CD4-positive, CD25-positive, alpha-beta regulatory T cell (primary cell): ENCODE data around the gene ZFHX3. TPM values are rescaled to one million over a fixed set of nuclear protein-coding genes. Genes with fewer than 3 reads are reported as not detected.

Experiments used
- ATAC-seq, 2 donors: fragments of 150-1000 bp; cut with Tn5 transposase; one replicate each; pipeline ENCODE4 v1.10.0; 2021; ENCODE audit warnings: low read depth in 2 of 2, moderate number of reproducible peaks in 2 of 2, moderate library complexity in 1 of 2
- DNase-seq, 3 donors: peaks; one replicate each; pipeline versions ENCODE4 v3.0.0 to v3.0.0-alpha.2; 2012 to 2022; ENCODE audit warnings: mixed read lengths in 1 of 3
- H3K27ac ChIP-seq: one replicate; pipeline ENCODE4 v1.7.0; 2013; ENCODE audit warnings: mild to moderate bottlenecking, low read length; ENCODE audit not compliant: insufficient read depth, poor library complexity, severe bottlenecking
- H3K27me3 ChIP-seq: one replicate; pipeline ENCODE4 v1.7.0; 2013; ENCODE audit warnings: low read length; ENCODE audit not compliant: control insufficient read depth, insufficient read depth
- H3K36me3 ChIP-seq: one replicate; pipeline ENCODE4 v1.7.0; 2013; ENCODE audit warnings: mild to moderate bottlenecking, low read length, moderate library complexity; ENCODE audit not compliant: control insufficient read depth, insufficient read depth
- H3K4me1 ChIP-seq: 2 replicates; pipeline ENCODE4 v1.7.0; 2013; ENCODE audit warnings: mild to moderate bottlenecking, low read length; ENCODE audit not compliant: insufficient read depth, control insufficient read depth, poor library complexity, severe bottlenecking
- H3K4me3 ChIP-seq: one replicate; pipeline ENCODE4 v1.7.0; 2013; ENCODE audit warnings: low read depth, mild to moderate bottlenecking, low read length, moderate library complexity
- H3K9me3 ChIP-seq, 2 experiments: 1 replicate in 1 of 2; 2 replicates in 1 of 2; pipeline ENCODE4 v1.7.0; 2013; ENCODE audit warnings: low read length in 2 of 2, mild to moderate bottlenecking in 1 of 2, moderate library complexity in 1 of 2; ENCODE audit not compliant: control insufficient read depth in 2 of 2
- H3K27ac Mint-ChIP-seq, 3 donors: one replicate each; pipeline ENCODE4 v1.8.0; 2020 to 2022; ENCODE audit warnings: mild to moderate bottlenecking in 3 of 3, mixed read lengths in 3 of 3, moderate library complexity in 2 of 3
- H3K27me3 Mint-ChIP-seq: one replicate; pipeline ENCODE4 v1.8.0; 2022; ENCODE audit warnings: mild to moderate bottlenecking, mixed read lengths
- H3K36me3 Mint-ChIP-seq: one replicate; pipeline ENCODE4 v1.8.0; 2020; ENCODE audit warnings: mixed read lengths
- H3K4me1 Mint-ChIP-seq, 4 donors: one replicate each; pipeline ENCODE4 v1.8.0; 2020 to 2022; ENCODE audit warnings: mixed read lengths in 4 of 4, mild to moderate bottlenecking in 1 of 4
- H3K4me3 Mint-ChIP-seq, 4 donors: one replicate each; pipeline ENCODE4 v1.8.0; 2020 to 2022; ENCODE audit warnings: mild to moderate bottlenecking in 4 of 4, mixed read lengths in 4 of 4, moderate library complexity in 3 of 4
- H3K9me3 Mint-ChIP-seq, 7 donors: one replicate each; pipeline ENCODE4 v1.8.0; 2020 to 2022; ENCODE audit warnings: mixed read lengths in 7 of 7, mild to moderate bottlenecking in 3 of 7, moderate library complexity in 2 of 7
- polyA plus RNA-seq, 4 donors: library from polyadenylated mRNA; unstranded; fragments of 300-500 nt; fragmentation: Illumina TruSeq; gene quantifications; one replicate each; pipeline ENCODE4 v1.2.3, GENCODE V29; 2021
- total RNA-seq: library from RNA; stranded (reverse); gene quantifications from one replicate; pipeline ENCODE4 v1.2.3, GENCODE V29; 2022

Gene ZFHX3
- total and polyA plus RNA-seq, 5 donors from 2014 or later: 0.01 to 0.94 (median 0.03) TPM; not detected in 1

GRCh38 chr16:72913551-72913950 lies 134.4 kb downstream of the ZFHX3 start:
- Histone ChIP-seq H3K4me1 (no peaks in the 10 kb centered on the region), H3K36me3 (no peaks in the 10 kb centered on the region), H3K27ac (no peak overlapping the region), H3K9me3 (no peaks in the 10 kb centered on the region), H3K27me3 (no peaks in the 10 kb centered on the region), H3K4me3 (no peak overlapping the region)
- peaks cover 0 to 2% (median 0%) of the 10 kb centered on the region in 7 donors for H3K9me3 Mint-ChIP-seq
- no peak overlapping the region for H3K27ac Mint-ChIP-seq
- no peaks in the 10 kb centered on the region for H3K4me1 Mint-ChIP-seq
- H3K4me3 Mint-ChIP-seq: no peak overlapping the region
- DNase-seq (no peak), ATAC-seq (no peak)
- H3K36me3 Mint-ChIP-seq: no peaks in the 10 kb centered on the region
- peaks cover 4% of the 10 kb centered on the region for H3K27me3 Mint-ChIP-seq

DNA sequence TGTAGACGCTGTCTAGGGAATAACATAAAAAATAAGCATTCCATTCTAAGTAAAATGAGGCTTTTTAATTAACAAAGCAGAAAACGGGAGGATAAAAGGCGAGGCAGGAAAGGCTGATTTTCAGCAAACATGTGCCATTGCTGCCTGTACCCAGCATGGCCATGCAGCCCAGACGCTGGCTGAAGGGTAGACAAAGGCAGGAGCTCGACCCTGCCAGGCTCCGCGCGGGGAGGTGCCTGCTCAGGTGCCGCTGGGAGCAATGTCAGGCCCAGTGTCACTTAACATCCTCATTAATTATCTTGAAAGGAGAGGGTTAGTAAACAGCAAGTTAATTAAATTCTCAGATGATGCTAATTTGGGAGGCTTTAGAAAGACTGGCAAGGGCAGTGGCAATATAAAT lies 136.0 kb downstream of the ZFHX3 start:
- H3K4me1 ChIP-seq: no peaks in the 10 kb centered on the region
- no peaks in the 10 kb centered on the region for H3K27me3 ChIP-seq
- Mint-ChIP-seq H3K36me3 (no peaks in the 10 kb centered on the region), H3K4me1 (no peaks in the 10 kb centered on the region), H3K27me3 (peaks cover 4% of the 10 kb centered on the region), H3K4me3 (no peak overlapping the region), H3K27ac (no peak overlapping the region), H3K9me3 (peaks cover 0 to 2% (median 0%) of the 10 kb centered on the region in 7 donors)
- DNase-seq: no peak
- no peak for ATAC-seq
- H3K27ac ChIP-seq: no peak overlapping the region
- no peaks in the 10 kb centered on the region for H3K36me3 ChIP-seq
- H3K9me3 ChIP-seq: no peaks in the 10 kb centered on the region
- no peak overlapping the region for H3K4me3 ChIP-seq

DNA sequence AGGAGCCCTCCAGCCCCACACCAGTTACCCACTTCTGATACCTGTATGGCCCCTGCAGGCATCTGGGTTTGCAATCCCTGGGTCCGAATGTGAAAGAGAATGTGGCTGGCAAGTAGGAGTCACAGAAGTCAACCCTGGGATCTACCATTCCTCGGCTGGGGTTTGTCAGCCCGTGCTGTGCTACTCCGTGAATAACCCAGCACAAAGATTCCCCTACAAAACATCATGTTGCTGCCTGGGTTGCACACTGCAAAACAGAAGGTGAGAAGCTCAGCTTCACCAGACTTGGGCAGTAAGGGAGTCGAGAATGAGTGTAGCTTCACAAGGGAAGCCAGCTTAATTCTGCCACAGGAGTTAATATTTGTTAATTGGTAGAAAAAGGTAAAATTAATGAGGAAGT lies 137.1 kb downstream of the ZFHX3 start:
- H3K4me3 ChIP-seq: no peak overlapping the region
- H3K9me3 ChIP-seq: no peaks in the 10 kb centered on the region
- peaks cover 0 to 2% (median 0%) of the 10 kb centered on the region in 7 donors for H3K9me3 Mint-ChIP-seq
- no peaks in the 10 kb centered on the region for H3K36me3 ChIP-seq
- no peak overlapping the region for H3K4me3 Mint-ChIP-seq
- H3K27me3 ChIP-seq: no peaks in the 10 kb centered on the region
- no peaks in the 10 kb centered on the region for H3K27me3 Mint-ChIP-seq
- no peak overlapping the region for H3K27ac Mint-ChIP-seq
- H3K4me1 Mint-ChIP-seq: no peaks in the 10 kb centered on the region
- no peak overlapping the region for H3K27ac ChIP-seq
- ATAC-seq: no peak
- no peaks in the 10 kb centered on the region for H3K4me1 ChIP-seq
- no peak for DNase-seq
- no peaks in the 10 kb centered on the region for H3K36me3 Mint-ChIP-seq

DNA sequence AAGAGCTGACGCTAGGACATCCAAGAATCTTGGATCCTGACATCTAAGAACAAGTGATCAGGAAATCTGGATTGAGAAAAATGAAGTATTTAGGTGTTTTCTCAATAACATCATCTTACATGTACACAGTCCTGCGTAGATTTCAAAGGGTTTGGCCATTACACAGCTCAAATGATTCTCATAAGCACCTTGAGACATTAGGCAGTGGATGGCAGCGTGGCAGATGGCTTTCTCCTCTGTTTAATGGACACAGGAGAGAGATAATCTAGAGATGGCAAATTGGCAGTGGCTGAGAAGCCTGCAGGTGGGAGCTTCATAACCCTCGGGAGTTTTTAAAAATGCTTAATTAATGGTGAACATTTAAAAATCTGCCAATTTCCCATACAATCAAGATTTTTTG lies 137.5 kb downstream of the ZFHX3 start:
- DNase-seq (no peak), ATAC-seq (no peak)
- H3K4me1 ChIP-seq: no peaks in the 10 kb centered on the region
- Mint-ChIP-seq H3K36me3 (no peaks in the 10 kb centered on the region), H3K4me3 (no peak overlapping the region), H3K27ac (no peak overlapping the region), H3K27me3 (no peaks in the 10 kb centered on the region), H3K4me1 (no peaks in the 10 kb centered on the region), H3K9me3 (peaks cover 0 to 2% (median 0%) of the 10 kb centered on the region in 7 donors)
- no peak overlapping the region for H3K4me3 ChIP-seq
- no peaks in the 10 kb centered on the region for H3K36me3 ChIP-seq
- no peaks in the 10 kb centered on the region for H3K9me3 ChIP-seq
- H3K27ac ChIP-seq: no peak overlapping the region
- H3K27me3 ChIP-seq: no peaks in the 10 kb centered on the region

DNA sequence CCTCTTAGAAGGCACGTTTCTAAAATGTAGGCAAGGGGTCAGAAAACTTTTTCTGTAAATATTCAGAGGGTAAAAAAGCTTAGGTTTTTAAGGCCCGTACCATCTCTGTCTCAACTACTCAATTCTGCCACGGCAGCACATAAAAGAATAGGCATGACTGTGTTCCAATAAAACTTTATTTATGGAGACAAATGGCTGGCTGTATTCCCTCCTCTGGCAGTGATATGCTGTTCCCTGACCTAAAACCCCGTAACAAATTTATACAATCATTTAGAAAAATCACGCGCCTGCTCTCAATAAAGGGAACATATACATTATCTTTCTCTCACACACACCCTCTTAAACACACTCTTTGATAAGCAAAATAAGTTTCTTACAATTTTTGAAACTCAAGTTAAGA lies 138.7 kb downstream of the ZFHX3 start:
- ATAC-seq (no peak), DNase-seq (no peak)
- Mint-ChIP-seq H3K27me3 (no peaks in the 10 kb centered on the region), H3K9me3 (peaks cover 0 to 2% (median 0%) of the 10 kb centered on the region in 7 donors), H3K4me3 (no peak overlapping the region), H3K36me3 (no peaks in the 10 kb centered on the region), H3K27ac (no peak overlapping the region), H3K4me1 (no peaks in the 10 kb centered on the region)
- Histone ChIP-seq H3K27ac (no peak overlapping the region), H3K27me3 (no peaks in the 10 kb centered on the region), H3K9me3 (no peaks in the 10 kb centered on the region), H3K4me3 (no peak overlapping the region), H3K4me1 (no peaks in the 10 kb centered on the region), H3K36me3 (no peaks in the 10 kb centered on the region)

DNA sequence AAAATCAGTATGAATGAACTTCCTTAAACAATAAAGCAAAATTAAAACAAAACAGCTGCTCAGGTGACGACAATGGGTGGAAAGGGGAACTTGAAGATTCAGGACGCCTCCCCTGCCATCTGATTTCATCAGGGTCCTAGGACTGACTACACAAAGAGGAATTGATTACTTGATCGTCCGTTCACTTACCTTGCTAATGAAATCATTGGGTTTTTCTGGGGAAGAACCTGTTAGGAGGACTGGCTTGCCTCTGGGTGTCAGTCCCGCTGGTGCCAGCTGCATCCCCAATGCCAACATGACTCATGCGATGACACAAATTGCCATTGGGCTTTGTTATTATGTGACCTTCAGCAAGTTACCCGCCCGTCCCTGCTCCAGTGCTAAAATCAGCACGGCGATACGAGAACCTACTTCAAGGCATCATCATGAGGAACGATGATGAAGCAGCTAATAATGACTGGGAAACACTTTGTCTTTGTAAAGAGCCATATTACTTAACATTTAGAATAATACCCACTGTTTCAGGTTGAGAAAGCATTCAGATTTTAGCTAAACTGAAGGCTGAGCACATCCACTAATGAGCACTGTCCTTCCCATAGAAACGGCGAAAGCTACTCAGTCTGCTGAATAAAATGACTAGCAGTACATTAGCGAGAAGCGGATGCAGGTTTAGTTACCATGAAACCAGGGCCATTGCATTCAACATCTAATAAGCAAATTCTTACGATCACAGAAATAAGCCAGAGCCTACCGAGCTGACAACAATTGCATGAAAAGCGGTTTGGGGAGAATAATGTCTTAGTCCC lies 139.4 kb downstream of the ZFHX3 start:
- no peaks in the 10 kb centered on the region for H3K4me1 Mint-ChIP-seq
- Histone ChIP-seq H3K4me1 (no peaks in the 10 kb centered on the region), H3K4me3 (no peak overlapping the region), H3K27ac (no peak overlapping the region), H3K36me3 (no peaks in the 10 kb centered on the region), H3K27me3 (no peaks in the 10 kb centered on the region), H3K9me3 (no peaks in the 10 kb centered on the region)
- H3K36me3 Mint-ChIP-seq: no peaks in the 10 kb centered on the region
- H3K4me3 Mint-ChIP-seq: no peak overlapping the region
- DNase-seq (no peak), ATAC-seq (no peak)
- peaks cover 0 to 2% (median 0%) of the 10 kb centered on the region in 7 donors for H3K9me3 Mint-ChIP-seq
- no peaks in the 10 kb centered on the region for H3K27me3 Mint-ChIP-seq
- no peak overlapping the region for H3K27ac Mint-ChIP-seq

DNA sequence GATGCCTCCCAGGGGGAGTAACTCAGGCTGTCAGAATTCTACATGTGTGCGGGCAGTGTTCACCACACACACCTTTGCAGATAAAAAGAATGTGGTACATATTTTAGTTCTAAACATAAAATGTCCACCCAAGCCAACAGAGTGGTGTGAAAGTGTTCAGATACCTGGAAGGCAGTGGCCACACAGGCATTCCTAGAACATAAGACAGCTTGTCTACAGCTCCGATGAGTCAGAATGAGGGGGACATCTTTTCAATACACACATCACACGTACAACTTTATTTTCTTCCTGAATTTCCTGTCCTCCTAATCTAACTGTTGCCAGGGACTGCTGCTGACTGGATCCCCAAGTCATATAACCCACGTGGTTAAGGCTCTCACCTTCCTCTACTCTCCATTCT lies 142.3 kb downstream of the ZFHX3 start:
- Histone ChIP-seq H3K4me1 (no peaks in the 10 kb centered on the region), H3K27ac (no peak overlapping the region), H3K9me3 (no peaks in the 10 kb centered on the region), H3K27me3 (no peaks in the 10 kb centered on the region), H3K4me3 (no peak overlapping the region), H3K36me3 (no peaks in the 10 kb centered on the region)
- Mint-ChIP-seq H3K27me3 (no peaks in the 10 kb centered on the region), H3K9me3 (no peaks in the 10 kb centered on the region), H3K27ac (no peak overlapping the region), H3K36me3 (no peaks in the 10 kb centered on the region), H3K4me3 (no peak overlapping the region), H3K4me1 (no peaks in the 10 kb centered on the region)
- DNase-seq (no peak), ATAC-seq (no peak)

- ATAC-seq: no peak
- DNase-seq: no peak
- no peak overlapping the region for H3K27ac ChIP-seq
- no peaks in the 10 kb centered on the region for H3K27me3 Mint-ChIP-seq
- no peaks in the 10 kb centered on the region for H3K36me3 ChIP-seq
- no peaks in the 10 kb centered on the region for H3K27me3 ChIP-seq
- no peak overlapping the region for H3K27ac Mint-ChIP-seq
- no peaks in the 10 kb centered on the region for H3K36me3 Mint-ChIP-seq
- H3K4me3 ChIP-seq: no peak overlapping the region
- no peaks in the 10 kb centered on the region for H3K9me3 ChIP-seq
- H3K4me3 Mint-ChIP-seq: no peak overlapping the region
- H3K9me3 Mint-ChIP-seq: no peaks in the 10 kb centered on the region
- H3K4me1 Mint-ChIP-seq: no peaks in the 10 kb centered on the region
- no peaks in the 10 kb centered on the region for H3K4me1 ChIP-seq
Measured at GRCh38 chr16:72903176-72903575, 144.8 kb downstream of the ZFHX3 start.
